Heart right ventricle (tissue), 16 donors: Measurements from ENCODE around the gene IL36G. TPM values are rescaled to one million over a fixed set of nuclear protein-coding genes. Genes with fewer than 3 reads are reported as not detected.
"Not testable (repeated sequence)": the region's sequence is repeated elsewhere in the genome, so short reads cannot be mapped to it uniquely, and the experiment has no call there.

Experiments used
- ATAC-seq, 8 donors: fragments of 200-7000 bp; cut with Tn5 transposase; one replicate each; pipeline ENCODE4 v1.9.1; 2020; ENCODE audit warnings: mild to moderate bottlenecking in 8 of 8, moderate library complexity in 8 of 8, moderate number of reproducible peaks in 1 of 8
- DNase-seq, 2 donors: peaks; one replicate each; pipeline ENCODE4 v3.0.0-alpha.2; 2020
- H3K27ac ChIP-seq, 10 donors: fragments of 200-600 bp; sonication (generic) in 2 of 10; one replicate each; pipeline versions ENCODE4 v1.5.0 to v1.8.0; 2020 to 2022; ENCODE audit warnings: mild to moderate bottlenecking in 3 of 10
- H3K27me3 ChIP-seq, 7 donors: fragments of 200-600 bp; one replicate each; pipeline ENCODE4 v1.8.0; 2021 to 2022; ENCODE audit warnings: mild to moderate bottlenecking in 2 of 7
- H3K36me3 ChIP-seq, 9 donors: fragments of 200-600 bp; sonication (generic) in 1 of 9; one replicate each; pipeline versions ENCODE4 v1.5.0 to v1.8.0; 2020 to 2022; ENCODE audit warnings: mild to moderate bottlenecking in 2 of 9
- H3K4me1 ChIP-seq, 9 donors: fragments of 200-600 bp; sonication (generic) in 1 of 9; one replicate each; pipeline versions ENCODE4 v1.5.0 to v1.8.0; 2020 to 2022; ENCODE audit warnings: mild to moderate bottlenecking in 4 of 9
- H3K4me3 ChIP-seq, 10 donors: fragments of 200-600 bp; sonication (generic) in 2 of 10; one replicate each; pipeline versions ENCODE4 v1.5.0 to v1.8.0; 2020 to 2022; ENCODE audit warnings: mild to moderate bottlenecking in 7 of 10, moderate library complexity in 2 of 10
- H3K9me3 ChIP-seq, 11 donors: fragments of 200-600 bp in 10 of 11; sonication (generic) in 2 of 11; one replicate each; pipeline versions ENCODE4 v1.5.0 to v1.8.0; 2013 to 2022; ENCODE audit warnings: mild to moderate bottlenecking in 2 of 11, control low read depth in 1 of 11, moderate library complexity in 1 of 11
- WGBS, 2 donors: extraction: QIAGEN DNeasy Blood & Tissue Kit; methylation state at CpG; one replicate each; pipeline ENCODE4 v1.1.7; 2013; ENCODE audit warnings: inconsistent platforms in 1 of 2; 5-methylcytosine and 5-hydroxymethylcytosine counted together
- intact Hi-C, 10 donors: fragments of 100-400 bp; cut with DNase I; formaldehyde crosslinking; loops; one replicate each; pipeline versions ENCODE4 v1.11.1 to v1.14.2; 2022
- long read RNA-seq, 3 donors: library from polyadenylated mRNA; unstranded; transcript quantifications; one replicate each; pipeline ENCODE4 v2.0.0, GENCODE V29; 2020 to 2021
- polyA plus RNA-seq, 2 donors: library from polyadenylated mRNA; stranded (reverse); fragments of 200-250 nt; gene quantifications; one replicate each; pipeline ENCODE4 v1.2.3, GENCODE V29; 2013
- total RNA-seq, 10 donors: library from RNA; stranded (reverse); fragmentation: NEBNext Ultra II Directional in 3 of 10; extraction: Animal tissue kit (Norgen Biotek cat#: 25700) in 3 of 10; gene quantifications; one replicate each; pipeline versions ENCODE4 v1.2.1 to v1.2.4, GENCODE V29; 2021 to 2023
- TF ChIP-seq, protein P1 (sequence below), 9 donors: fragments of 200-600 bp; sonication (generic) in 2 of 9; IDR thresholded peaks; one replicate each; pipeline versions ENCODE4 v1.5.0 to v1.8.0; 2021 to 2022; ENCODE audit warnings: antibody characterized with exemption in 9 of 9, mild to moderate bottlenecking in 5 of 9, moderate library complexity in 1 of 9
- donor health status: Arrhythmogenic right ventricular cardiomyopathy.
- donor health status: ischemic (EF 13 %, LVEDD 7.1; RV severe dilation, severe dysfunction).
- donor health status: healthy with polysubstance abuse.
- donor health status: DM: no; HTN: yes; CAD: no.
- donor health status: DM: no; HTN: no; CAD: no.
- donor health status: ischemic (EF 25% LVEDD 6.9; RV normal size, moderate dysfunction).
- donor health status: ischemic (EF 25% LVEDD 5.7; RV mildly dilated, moderate dysfunction).
- donor health status: healthy.
- donor health status: DM: yes; HTN: yes; CAD: no.
- donor health status: Ischemic cardiomyopathy.
- donor health status: ischemic (EF 35%, LVEDD 5.7; RV mildly dilated, moderate dysfunction).
- donor health status: nonischemic (EF 11% LVEDD 7.7; RV severe dilation, severe dysfunction).
- donor health status: DM: yes; HTN: yes; CAD: no.
- donor health status: PGD.
- donor health status: ischemic (EF 29% LVEDD 5.4; RV normal size, mild dysfunction).
- donor health status: nonischemic (EF 23%, LVEDD 6.1; RV moderate dilation, normal function).

The IL36G gene
- total RNA-seq (not detected), polyA plus RNA-seq (not detected)
- long read RNA-seq, donor 1 = 0 reads
- long read RNA-seq, donor 2 = 0 reads
- long read RNA-seq, donor 3 = 0 reads

- H3K9me3 ChIP-seq = no peaks in the 10 kb centered on the region
- no peak within 1 kb of the TSS for H3K27ac ChIP-seq
- no peaks in the 10 kb centered on the region for H3K36me3 ChIP-seq
- H3K27me3 ChIP-seq = peaks cover 0 to 45% (median 18%) of the 10 kb centered on the region in 7 donors
- no peak for ATAC-seq
- intact Hi-C loops = no loop called here
- H3K4me3 ChIP-seq = no peak within 1 kb of the TSS
- no peak for DNase-seq
- TF ChIP-seq, protein P1, sequence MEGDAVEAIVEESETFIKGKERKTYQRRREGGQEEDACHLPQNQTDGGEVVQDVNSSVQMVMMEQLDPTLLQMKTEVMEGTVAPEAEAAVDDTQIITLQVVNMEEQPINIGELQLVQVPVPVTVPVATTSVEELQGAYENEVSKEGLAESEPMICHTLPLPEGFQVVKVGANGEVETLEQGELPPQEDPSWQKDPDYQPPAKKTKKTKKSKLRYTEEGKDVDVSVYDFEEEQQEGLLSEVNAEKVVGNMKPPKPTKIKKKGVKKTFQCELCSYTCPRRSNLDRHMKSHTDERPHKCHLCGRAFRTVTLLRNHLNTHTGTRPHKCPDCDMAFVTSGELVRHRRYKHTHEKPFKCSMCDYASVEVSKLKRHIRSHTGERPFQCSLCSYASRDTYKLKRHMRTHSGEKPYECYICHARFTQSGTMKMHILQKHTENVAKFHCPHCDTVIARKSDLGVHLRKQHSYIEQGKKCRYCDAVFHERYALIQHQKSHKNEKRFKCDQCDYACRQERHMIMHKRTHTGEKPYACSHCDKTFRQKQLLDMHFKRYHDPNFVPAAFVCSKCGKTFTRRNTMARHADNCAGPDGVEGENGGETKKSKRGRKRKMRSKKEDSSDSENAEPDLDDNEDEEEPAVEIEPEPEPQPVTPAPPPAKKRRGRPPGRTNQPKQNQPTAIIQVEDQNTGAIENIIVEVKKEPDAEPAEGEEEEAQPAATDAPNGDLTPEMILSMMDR (IDR thresholded peaks at IDR 0.05) = no peak
- 65 to 71% methylated on average over 7 of the region's 7 CpGs for WGBS, 2 donors
- no peaks in the 10 kb centered on the region for H3K4me1 ChIP-seq
These were observed at the start of gene IL36G for GRCh38 chr2:112977559-112978056. IL36G (plus strand) TSS chr2:112978006; CDS start chr2:112978639, 633 bp downstream.

DNA sequence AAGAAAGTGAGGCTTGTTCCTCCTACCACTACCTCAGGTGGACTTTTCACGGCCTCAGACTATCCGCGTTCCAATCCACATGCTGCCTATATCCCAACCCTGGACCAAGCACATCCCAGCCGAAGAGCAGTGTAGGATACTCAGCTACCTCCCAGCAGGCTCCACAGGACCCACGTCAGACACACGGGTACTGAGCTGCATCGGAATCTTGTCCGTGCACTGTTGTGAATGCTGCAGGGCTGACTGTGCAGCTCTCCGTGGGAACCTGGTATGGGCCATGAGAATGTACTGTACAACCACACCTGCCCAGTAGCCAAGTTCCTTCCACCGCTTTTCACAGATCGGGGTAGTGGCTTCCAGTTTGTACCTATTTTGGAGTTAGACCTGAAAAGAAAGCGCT is 44.5 kb upstream of the IL36G start:
- WGBS, 2 donors = 93 to 95% methylated on average over 12 of the region's 12 CpGs
- no peak for ATAC-seq
- no peaks in the 10 kb centered on the region for H3K36me3 ChIP-seq
- intact Hi-C loops = no loop called here
- H3K27ac ChIP-seq = no peak overlapping the region
- no peak overlapping the region for H3K4me3 ChIP-seq
- H3K27me3 ChIP-seq = peaks cover 0 to 17% (median 10%) of the 10 kb centered on the region in 7 donors
- no peaks in the 10 kb centered on the region for H3K9me3 ChIP-seq
- no peak for DNase-seq
- TF ChIP-seq, protein P1 (IDR thresholded peaks at IDR 0.05) = no peak
- H3K4me1 ChIP-seq = no peaks in the 10 kb centered on the region

- intact Hi-C loops, H3K36me3 ChIP-seq, H3K9me3 ChIP-seq, DNase-seq, H3K4me1 ChIP-seq, H3K27ac ChIP-seq, H3K4me3 ChIP-seq, ATAC-seq: not testable (repeated sequence)
- peaks cover 0 to 18% (median 4%) of the 10 kb centered on the region in 7 donors for H3K27me3 ChIP-seq
- 30 to 37% methylated on average over 2 of the region's 2 CpGs for WGBS, 2 donors
These were observed 43.7 kb upstream of the IL36G start for GRCh38 chr2:112934117-112934516.

- 73 to 77% methylated on average over 2 of the region's 2 CpGs for WGBS, 2 donors
- intact Hi-C loops = no loop called here
- TF ChIP-seq, protein P1 (IDR thresholded peaks at IDR 0.05) = no peak
- DNase-seq = no peak
- Histone ChIP-seq H3K27ac (no peak overlapping the region), H3K9me3 (no peaks in the 10 kb centered on the region), H3K4me3 (no peak overlapping the region), H3K36me3 (no peaks in the 10 kb centered on the region), H3K27me3 (peaks cover 0 to 15% (median 0%) of the 10 kb centered on the region in 7 donors), H3K4me1 (no peaks in the 10 kb centered on the region)
- ATAC-seq = no peak
These were observed 40.9 kb upstream of the IL36G start for GRCh38 chr2:112936927-112937232.

DNA sequence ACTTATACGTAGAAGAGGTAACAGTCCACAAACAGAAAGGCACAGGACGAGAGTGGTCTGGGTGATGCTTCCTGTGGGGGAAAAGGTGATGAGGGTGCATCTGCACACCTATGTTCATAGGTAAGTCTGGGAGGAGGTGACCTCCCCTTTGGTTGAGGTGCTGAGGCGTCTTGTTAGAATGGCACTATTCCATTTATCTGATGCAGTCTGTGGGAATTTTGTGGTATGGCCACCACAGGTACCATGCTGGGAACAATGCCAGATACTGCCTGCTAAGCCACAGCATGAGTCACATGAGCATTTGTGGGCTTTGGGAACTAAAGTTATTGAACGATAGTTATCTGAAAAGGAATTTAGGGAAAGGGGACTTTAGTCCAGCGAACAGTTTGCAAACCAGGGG is 38.9 kb upstream of the IL36G start:
- Histone ChIP-seq H3K27ac (no peak overlapping the region), H3K4me1 (no peaks in the 10 kb centered on the region), H3K27me3 (peaks cover 0 to 17% (median 0%) of the 10 kb centered on the region in 7 donors), H3K4me3 (no peak overlapping the region), H3K36me3 (no peaks in the 10 kb centered on the region), H3K9me3 (no peaks in the 10 kb centered on the region)
- intact Hi-C loops = no loop called here
- ATAC-seq = no peak
- TF ChIP-seq, protein P1 (IDR thresholded peaks at IDR 0.05) = no peak
- DNase-seq = no peak
- 80% methylated on average over 5 of the region's 5 CpGs for WGBS, 2 donors
